K562 (cell line): Measurements from ENCODE around the gene ZCWPW1. TPM values are rescaled to one million over a fixed set of nuclear protein-coding genes. Genes with fewer than 3 reads are reported as not detected.

ENCODE experiments used
- ATAC-seq: fragments of 200-7000 bp; cut with Tn5 transposase; 3 replicates; pipeline ENCODE4 v1.9.1; 2020; ENCODE audit warnings: moderate library complexity
- BruUV-seq: library from RNA; stranded (reverse); fragments of 400-500 nt; replicated peaks from 2 replicates; lab custom pipeline; 2021; lab: Mats Ljungman, UMichigan
- CTCF ChIA-PET: fragments of 300-600 bp; formaldehyde crosslinking; extraction: SDS; loops from one replicate; lab custom pipeline; 2021; ENCODE audit warnings: low intra/inter-chr PET ratio; lab: Yijun Ruan, JAX
- POLR2A ChIA-PET: fragments of 300-600, 350-650 bp; sonication (Branson Sonifier 250); formaldehyde crosslinking; extraction: SDS; loops from one replicate; lab custom pipeline; 2021; ENCODE audit warnings: antibody characterized with exemption, inconsistent platforms; lab: Yijun Ruan, JAX
- DNase-seq, 4 experiments: peaks; one replicate each; pipeline versions ENCODE4 v3.0.0 to v3.0.0-alpha.2; 2011 to 2018; ENCODE audit warnings: low spot score in 3 of 4, mixed read lengths in 3 of 4; ENCODE audit errors: extremely low read depth in 1 of 4
- FAIRE-seq: peaks from 2 replicates; lab custom pipeline; 2011; peaks lifted over from hg19 to GRCh38; lab: Jason Lieb, UNC
- H2AFZ ChIP-seq: 2 replicates; pipeline ENCODE4 v1.6.0; 2011; ENCODE audit warnings: low read depth, low read length, control low read depth, inconsistent platforms
- H3K27ac ChIP-seq: fragments of 200-600 bp; 3 replicates; pipeline ENCODE4 v1.8.0; 2011; ENCODE audit warnings: low read depth, mild to moderate bottlenecking, control low read depth, inconsistent platforms, low read length, moderate library complexity, mixed read lengths; ENCODE audit errors: extremely low read depth
- H3K27me3 ChIP-seq, 2 experiments: fragments of 300-600 bp in 1 of 2; 2 replicates in 1 of 2; 3 replicates in 1 of 2; pipeline versions ENCODE4 v1.6.0 to v1.8.0; 2011; ENCODE audit warnings: inconsistent platforms in 2 of 2, low read length in 2 of 2, mild to moderate bottlenecking in 1 of 2, mixed read lengths in 1 of 2, moderate library complexity in 1 of 2; ENCODE audit not compliant: control insufficient read depth in 2 of 2, insufficient read depth in 2 of 2
- H3K36me3 ChIP-seq: fragments of 300-600 bp; 3 replicates; pipeline ENCODE4 v1.8.0; 2011; ENCODE audit warnings: mild to moderate bottlenecking, low read length, inconsistent platforms; ENCODE audit not compliant: control insufficient read depth, insufficient read depth
- H3K4me1 ChIP-seq, 2 experiments: fragments of 200-600 bp in 1 of 2; replicated peaks in 1 of 2; 2 replicates in 1 of 2; 3 replicates in 1 of 2; pipeline versions ENCODE4 v1.5.1 to v1.8.0; 2011; ENCODE audit warnings: inconsistent platforms in 2 of 2, low read length in 2 of 2, mild to moderate bottlenecking in 1 of 2, mixed read lengths in 1 of 2, moderate library complexity in 1 of 2; ENCODE audit not compliant: control insufficient read depth in 2 of 2, insufficient read depth in 2 of 2
- H3K4me2 ChIP-seq: 2 replicates; pipeline ENCODE4 v1.6.1; 2011; ENCODE audit warnings: low read length, control low read depth, inconsistent platforms, mixed read lengths; ENCODE audit not compliant: insufficient read depth
- H3K4me3 ChIP-seq: fragments of 200-600 bp; sonication (generic), shearing (Covaris generic); 2 replicates; pipeline ENCODE4 v1.5.1; 2016; ENCODE audit warnings: control low read depth, inconsistent platforms
- H3K79me2 ChIP-seq: fragments of 200-600 bp; 3 replicates; pipeline ENCODE4 v1.8.0; 2011; ENCODE audit warnings: low read length, inconsistent platforms; ENCODE audit not compliant: control insufficient read depth, insufficient read depth
- H3K9ac ChIP-seq, 2 experiments: 2 replicates each; pipeline versions ENCODE4 v1.6.0 to v1.6.1; 2011; ENCODE audit warnings: low read depth in 2 of 2, low read length in 2 of 2, control low read depth in 1 of 2, inconsistent platforms in 1 of 2, mild to moderate bottlenecking in 1 of 2, mixed read lengths in 1 of 2; ENCODE audit not compliant: insufficient read depth in 1 of 2
- H3K9me1 ChIP-seq: one replicate; pipeline ENCODE4 v1.6.0; 2011; ENCODE audit warnings: inconsistent platforms, mild to moderate bottlenecking, low read length, moderate library complexity; ENCODE audit not compliant: control insufficient read depth, insufficient read depth
- H3K9me3 ChIP-seq: replicated peaks from 2 replicates; pipeline ENCODE4 v1.5.1; 2011; ENCODE audit warnings: low read depth, low read length, inconsistent platforms; ENCODE audit not compliant: control insufficient read depth, insufficient read depth
- H4K20me1 ChIP-seq: replicated peaks from 2 replicates; pipeline ENCODE4 v1.6.1; 2011; ENCODE audit warnings: low read length, inconsistent platforms, mixed read lengths; ENCODE audit not compliant: control insufficient read depth, insufficient read depth
- EZH2 ChIP-seq: IDR thresholded peaks from 2 replicates; pipeline ENCODE4 v1.6.1; 2012; ENCODE audit warnings: low read depth, mild to moderate bottlenecking, inconsistent platforms, low read length, borderline replicate concordance
- HCFC1 ChIP-seq: IDR thresholded peaks from 2 replicates; pipeline ENCODE4 v1.6.1; 2012; ENCODE audit warnings: low read depth, low read length, improper control_type of control experiment
- NR3C1 ChIP-seq: sonication (generic); formaldehyde crosslinking; IDR thresholded peaks from 2 replicates; pipeline ENCODE4 v1.8.1; 2022; ENCODE audit warnings: missing genetic modification reagents
- RNF2 ChIP-seq: sonication (generic); IDR thresholded peaks from 2 replicates; pipeline ENCODE4 v1.6.1; 2016
- TAF15 ChIP-seq: fragments of 200-400 bp; formaldehyde crosslinking; IDR thresholded peaks from 2 replicates; pipeline ENCODE4 v1.6.1; 2017; ENCODE audit warnings: mild to moderate bottlenecking, low read depth, low read length, moderate library complexity
- TRIM25 ChIP-seq: fragments of 450-650 bp; IDR thresholded peaks from 2 replicates; pipeline ENCODE4 v1.7.0; 2016; ENCODE audit warnings: borderline replicate concordance
- ZBTB2 ChIP-seq: fragments of 450-650 bp; IDR thresholded peaks from 2 replicates; pipeline ENCODE4 v1.6.1; 2016; ENCODE audit warnings: antibody characterized with exemption
- ZBTB7A ChIP-seq: IDR thresholded peaks from 2 replicates; pipeline ENCODE4 v1.6.1; 2011; ENCODE audit warnings: low read depth, mild to moderate bottlenecking, low read length, moderate library complexity, borderline replicate concordance; ENCODE audit not compliant: control insufficient read depth
- ZNF830 ChIP-seq: fragments of 250-450 bp; sonication (Bioruptor Pico); IDR thresholded peaks from 2 replicates; pipeline ENCODE4 v1.5.0; 2021; ENCODE audit warnings: mild to moderate bottlenecking
- WGBS: fragments of 100-300 bp; shearing (Covaris generic); methylation state at CpG from one replicate; pipeline ENCODE4 v1.1.6; 2016; ENCODE audit warnings: low coverage, mixed read lengths; ENCODE audit not compliant: insufficient coverage; ENCODE audit errors: missing lambda C conversion rate; 5-methylcytosine and 5-hydroxymethylcytosine counted together
- in situ Hi-C: fragments of 300-500 bp; cut with MboI; formaldehyde crosslinking; loops from 4 replicates; pipeline ENCODE4 v1.15.0; 2018; ENCODE audit warnings: inconsistent platforms, mixed read lengths
- intact Hi-C: fragments of 100-400 bp; cut with micrococcal nuclease; formaldehyde crosslinking; loops from 2 replicates; pipeline ENCODE4 v1.14.2; 2022
- polyA plus RNA-seq, 8 experiments: library from polyadenylated mRNA; depleted of rRNA in 4 of 8; stranded (reverse) in 5 of 8; unstranded in 3 of 8; fragments of >200 nt; fragmentation: Nextera tagmentation in 2 of 8; fragmentation: Illumina TruSeq in 1 of 8; extraction: Ambion mirVana in 2 of 8; extraction: Trizol in 1 of 8; gene quantifications; 2 replicates each; pipeline versions ENCODE4 v1.2.1 to v1.2.3, GENCODE V29; 2011 to 2014; ENCODE audit warnings: inconsistent platforms in 1 of 8, missing spikeins in 1 of 8
- total RNA-seq, 7 experiments: library from RNA; depleted of rRNA in 6 of 7; stranded (reverse); fragments of >200 nt in 6 of 7; fragmentation: Illumina TruSeq in 2 of 7; extraction: Trizol in 2 of 7; gene quantifications; 2 replicates each; pipeline versions ENCODE4 v1.2.1 to v1.2.3, GENCODE V29; 2011 to 2021; ENCODE audit warnings: low replicate concordance in 1 of 7

The ZCWPW1 gene
- total and polyA plus RNA-seq, 9 of the 15 experiments (the other 6 are each of a cell fraction or from before 2014, with no cell fraction given): 0.18 to 1.7 (median 1.2) TPM

GRCh38 chr7:100477871-100478267 is 49.4 kb upstream of the ZCWPW1 start:
- H3K4me2 ChIP-seq: peak overlapping the region; percentile 86
- peak; percentile 2 for ATAC-seq
- no peak for TF ChIP-seq HCFC1
- no peak for TF ChIP-seq TAF15
- TF ChIP-seq TRIM25: no peak
- TF ChIP-seq NR3C1 (CRISPR knock-in tag): no peak
- no peak for TF ChIP-seq RNF2
- no peak for TF ChIP-seq EZH2
- no peak for TF ChIP-seq ZNF830 (CRISPR knock-in tag)
- peak; percentile 42; the same call in 1 of the 2 replicates for TF ChIP-seq ZBTB7A
- TF ChIP-seq ZBTB2: no peak
- TF ChIP-seq, all 486 proteins: peak for 1
- ChIA-PET CTCF (interaction anchor here (0.7 to 1.0 kb wide), 2 partner anchors 9 kb away, joined by 3 to 4 read pairs; no protein-coding TSS in a partner anchor), POLR2A (interaction anchor here (0.6 to 1.6 kb wide), 4 partner anchors 17 to 358 kb away, joined by 3 to 10 read pairs (median 4); partner anchors contain the start of genes MEPCE and ZCWPW1)
- Histone ChIP-seq H3K9me3 (no peaks in the 10 kb centered on the region), H3K27ac (peak overlapping the region; percentile 82), H4K20me1 (peaks cover 19% of the 10 kb centered on the region; the same call in 1 of the 2 replicates), H3K9me1 (peaks cover 4% of the 10 kb centered on the region), H3K79me2 (peaks cover 55% of the 10 kb centered on the region), H2AFZ (no peak overlapping the region), H3K27me3 (no peaks in the 10 kb centered on the region), H3K4me1 (peaks cover 42 to 77% of the 10 kb centered on the region in 2 experiments), H3K36me3 (peaks cover 41% of the 10 kb centered on the region), H3K9ac (peak overlapping the region; percentile 76 to 94), H3K4me3 (peak overlapping the region; percentile 86)
- whole genome bisulfite sequencing: 0% methylated on average over 7 of the region's 16 CpGs
- intact Hi-C loops: no loop called here
- in situ Hi-C loops: no loop called here
- DNase-seq: peak in 2 of 4 experiments; percentile 44 to 54
- BruUV-seq: no TSS peak
- FAIRE-seq: no peak
